HepG2 (cell line): ENCODE data around the gene TMEM221. TPM values are rescaled to one million over a fixed set of nuclear protein-coding genes. Genes with fewer than 3 reads are reported as not detected.

ENCODE experiments used
- ARNT2 ChIP-seq: sonication (generic); formaldehyde crosslinking; IDR thresholded peaks from 2 replicates; pipeline ENCODE4 v1.8.0; 2022; ENCODE audit warnings: mild to moderate bottlenecking, low read depth, missing genetic modification reagents, moderate library complexity
- ASH2L ChIP-seq: fragments of 300-600, 200-600 bp; sonication (generic); IDR thresholded peaks from 2 replicates; pipeline ENCODE4 v1.7.0; 2017; ENCODE audit warnings: low read depth, mild to moderate bottlenecking, moderate library complexity, mixed read lengths, low read length; ENCODE audit not compliant: insufficient read length
- CREM ChIP-seq, 2 experiments: sonication (generic) in 1 of 2; formaldehyde crosslinking in 1 of 2; IDR thresholded peaks; 2 replicates each; pipeline versions ENCODE4 v1.4.0 to v1.6.1; 2016 to 2020; ENCODE audit warnings: antibody characterized with exemption in 1 of 2, mild to moderate bottlenecking in 1 of 2, missing genetic modification reagents in 1 of 2
- DR1 ChIP-seq: sonication (generic); formaldehyde crosslinking; IDR thresholded peaks from 2 replicates; pipeline ENCODE4 v1.8.0; 2021; ENCODE audit warnings: mild to moderate bottlenecking, missing genetic modification reagents, inconsistent platforms
- GPN1 ChIP-seq: sonication (generic); formaldehyde crosslinking; IDR thresholded peaks from 2 replicates; pipeline ENCODE4 v1.5.1; 2020; ENCODE audit warnings: missing genetic modification reagents, borderline replicate concordance
- ISX ChIP-seq: sonication (generic); formaldehyde crosslinking; conservative IDR thresholded peaks from 2 replicates; pipeline ENCODE4 v1.5.0; 2020; ENCODE audit warnings: missing genetic modification reagents
- KLF15 ChIP-seq: sonication (generic); formaldehyde crosslinking; IDR thresholded peaks from 2 replicates; pipeline ENCODE4 v1.8.1; 2023; ENCODE audit warnings: borderline replicate concordance, mild to moderate bottlenecking, inconsistent platforms, missing genetic modification reagents, mixed read lengths
- LCORL ChIP-seq, 2 experiments: fragments of 450-650 bp in 1 of 2; sonication (generic) in 1 of 2; formaldehyde crosslinking in 1 of 2; IDR thresholded peaks; 2 replicates each; pipeline versions ENCODE4 v1.5.0 to v1.6.1; 2017 to 2020; ENCODE audit warnings: antibody characterized with exemption in 1 of 2, missing genetic modification reagents in 1 of 2
- MAFG ChIP-seq: sonication (generic); formaldehyde crosslinking; IDR thresholded peaks from 2 replicates; pipeline ENCODE4 v1.5.1; 2020; ENCODE audit warnings: mild to moderate bottlenecking, missing genetic modification reagents
- MAZ ChIP-seq, 2 experiments: sonication (generic) in 1 of 2; formaldehyde crosslinking in 1 of 2; IDR thresholded peaks; 2 replicates each; pipeline versions ENCODE4 v1.5.0 to v1.6.1; 2012 to 2020; ENCODE audit warnings: low read depth in 2 of 2, mild to moderate bottlenecking in 2 of 2, borderline replicate concordance in 1 of 2, improper control_type of control experiment in 1 of 2, low read length in 1 of 2, missing genetic modification reagents in 1 of 2, moderate library complexity in 1 of 2
- NFE2L2 ChIP-seq: fragments of 150-350 bp; IDR thresholded peaks from 2 replicates; pipeline ENCODE4 v1.6.1; 2014; ENCODE audit warnings: low read length
- RORA ChIP-seq: sonication (generic); formaldehyde crosslinking; IDR thresholded peaks from 2 replicates; pipeline ENCODE4 v1.5.0; 2020; ENCODE audit warnings: mild to moderate bottlenecking, missing genetic modification reagents, moderate library complexity
- SNAI1 ChIP-seq: sonication (generic); formaldehyde crosslinking; IDR thresholded peaks from 2 replicates; pipeline ENCODE4 v1.5.0; 2020; ENCODE audit warnings: mild to moderate bottlenecking, missing genetic modification reagents, borderline replicate concordance
- ZNF75D ChIP-seq: sonication (generic); formaldehyde crosslinking; IDR thresholded peaks from 2 replicates; pipeline ENCODE4 v1.8.1; 2023; ENCODE audit warnings: missing genetic modification reagents, mild to moderate bottlenecking, borderline replicate concordance
- polyA plus RNA-seq, 8 experiments: library from polyadenylated mRNA; depleted of rRNA in 3 of 8; stranded (reverse) in 7 of 8; unstranded in 1 of 8; fragments of >200 nt; fragmentation: Illumina TruSeq in 4 of 8; extraction: Trizol in 4 of 8; gene quantifications; 2 replicates each; pipeline versions ENCODE4 v1.2.1 to v1.2.3, GENCODE V29; 2011 to 2016; ENCODE audit warnings: low read depth in 4 of 8, missing spikeins in 1 of 8, mixed read lengths in 1 of 8; ENCODE audit not compliant: insufficient read depth in 1 of 8
- total RNA-seq, 5 experiments: library from RNA; depleted of rRNA; stranded (reverse); fragments of >200 nt; fragmentation: Illumina TruSeq; extraction: Trizol; gene quantifications; 2 replicates each; pipeline ENCODE4 v1.2.3, GENCODE V29; 2016; ENCODE audit warnings: low read depth in 1 of 5
- TF ChIP-seq, protein P1 (sequence below): IDR thresholded peaks from 2 replicates; pipeline ENCODE4 v1.6.1; 2012; ENCODE audit warnings: low read depth, low read length, improper control_type of control experiment
- TF ChIP-seq, protein P2 (sequence below): sonication (generic); formaldehyde crosslinking; IDR thresholded peaks from 2 replicates; pipeline ENCODE4 v1.9.0; 2022; ENCODE audit warnings: missing genetic modification reagents, mild to moderate bottlenecking, borderline replicate concordance
- TF ChIP-seq, protein P3 (sequence below): sonication (generic); formaldehyde crosslinking; IDR thresholded peaks from 2 replicates; pipeline ENCODE4 v1.4.0; 2020; ENCODE audit warnings: missing genetic modification reagents, low read depth, mild to moderate bottlenecking, borderline replicate concordance
- TF ChIP-seq, protein P4 (sequence below): sonication (generic); formaldehyde crosslinking; IDR thresholded peaks from 2 replicates; pipeline ENCODE4 v1.4.0; 2020; ENCODE audit warnings: missing genetic modification reagents

Gene TMEM221
- total and polyA plus RNA-seq, 2 of the 13 experiments (the other 11 are each of a cell fraction or from before 2014, with no cell fraction given): 0.33 to 0.77 TPM

DNA sequence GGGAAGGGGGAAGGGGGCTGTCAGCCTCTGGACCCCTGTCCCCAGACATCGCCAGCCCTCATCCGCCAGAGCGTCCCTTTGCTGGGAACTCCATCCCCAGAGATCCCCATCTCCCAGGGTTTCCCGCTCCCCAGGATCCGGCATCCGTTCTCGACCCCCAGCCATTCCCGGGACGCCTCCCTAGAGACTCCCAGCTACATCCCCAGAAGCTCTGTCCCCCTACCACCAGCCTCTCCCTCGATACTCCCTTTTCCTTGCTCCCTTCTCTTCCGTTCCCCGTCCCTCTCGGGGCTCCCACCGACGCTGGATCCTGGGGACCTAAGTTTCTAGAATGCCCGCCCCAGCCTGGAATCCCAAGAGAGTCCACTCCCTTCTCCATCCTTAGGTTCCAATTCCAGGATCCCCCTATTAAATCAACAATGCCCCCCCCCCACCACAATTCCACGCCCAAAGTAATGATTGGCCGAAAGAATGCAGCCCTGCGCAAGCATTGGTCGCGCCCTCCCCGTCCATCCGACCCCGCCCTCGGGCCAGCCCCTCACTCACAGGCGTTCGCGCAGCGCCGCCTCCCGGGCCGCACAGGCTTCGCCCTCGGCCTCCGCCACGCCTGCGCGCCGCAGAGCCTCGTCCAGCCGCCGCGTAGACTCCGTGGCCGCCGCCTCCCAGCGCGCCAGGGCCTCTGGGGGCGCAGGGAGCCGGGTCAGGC lies 57.6 kb downstream of the TMEM221 start (continued):
- TF ChIP-seq, protein P1, sequence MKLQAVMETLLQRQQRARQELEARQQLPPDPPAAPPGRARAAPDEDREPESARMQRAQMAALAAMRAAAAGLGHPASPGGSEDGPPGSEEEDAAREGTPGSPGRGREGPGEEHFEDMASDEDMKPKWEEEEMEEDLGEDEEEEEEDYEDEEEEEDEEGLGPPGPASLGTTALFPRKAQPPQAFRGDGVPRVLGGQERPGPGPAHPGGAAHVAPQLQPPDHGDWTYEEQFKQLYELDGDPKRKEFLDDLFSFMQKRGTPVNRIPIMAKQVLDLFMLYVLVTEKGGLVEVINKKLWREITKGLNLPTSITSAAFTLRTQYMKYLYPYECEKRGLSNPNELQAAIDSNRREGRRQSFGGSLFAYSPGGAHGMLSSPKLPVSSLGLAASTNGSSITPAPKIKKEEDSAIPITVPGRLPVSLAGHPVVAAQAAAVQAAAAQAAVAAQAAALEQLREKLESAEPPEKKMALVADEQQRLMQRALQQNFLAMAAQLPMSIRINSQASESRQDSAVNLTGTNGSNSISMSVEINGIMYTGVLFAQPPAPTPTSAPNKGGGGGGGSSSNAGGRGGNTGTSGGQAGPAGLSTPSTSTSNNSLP: peak; percentile 60; the same call in 1 of the 2 replicates
- TF ChIP-seq, protein P2, sequence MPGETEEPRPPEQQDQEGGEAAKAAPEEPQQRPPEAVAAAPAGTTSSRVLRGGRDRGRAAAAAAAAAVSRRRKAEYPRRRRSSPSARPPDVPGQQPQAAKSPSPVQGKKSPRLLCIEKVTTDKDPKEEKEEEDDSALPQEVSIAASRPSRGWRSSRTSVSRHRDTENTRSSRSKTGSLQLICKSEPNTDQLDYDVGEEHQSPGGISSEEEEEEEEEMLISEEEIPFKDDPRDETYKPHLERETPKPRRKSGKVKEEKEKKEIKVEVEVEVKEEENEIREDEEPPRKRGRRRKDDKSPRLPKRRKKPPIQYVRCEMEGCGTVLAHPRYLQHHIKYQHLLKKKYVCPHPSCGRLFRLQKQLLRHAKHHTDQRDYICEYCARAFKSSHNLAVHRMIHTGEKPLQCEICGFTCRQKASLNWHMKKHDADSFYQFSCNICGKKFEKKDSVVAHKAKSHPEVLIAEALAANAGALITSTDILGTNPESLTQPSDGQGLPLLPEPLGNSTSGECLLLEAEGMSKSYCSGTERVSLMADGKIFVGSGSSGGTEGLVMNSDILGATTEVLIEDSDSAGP: 0 out of 2 replicates have a peak, but pooled peaks have one; percentile 62
- TF ChIP-seq, protein P3, sequence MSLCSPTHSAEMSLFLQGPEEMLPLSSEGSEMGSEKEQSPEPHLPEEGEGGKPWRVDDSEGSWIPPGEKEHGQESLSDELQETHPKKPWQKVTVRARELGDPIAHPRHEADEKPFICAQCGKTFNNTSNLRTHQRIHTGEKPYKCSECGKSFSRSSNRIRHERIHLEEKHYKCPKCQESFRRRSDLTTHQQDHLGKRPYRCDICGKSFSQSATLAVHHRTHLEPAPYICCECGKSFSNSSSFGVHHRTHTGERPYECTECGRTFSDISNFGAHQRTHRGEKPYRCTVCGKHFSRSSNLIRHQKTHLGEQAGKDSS (CRISPR knock-in tag): no peak
- TF ChIP-seq MAFG (CRISPR knock-in tag): no peak
- no peak for TF ChIP-seq LCORL (IDR thresholded peaks at IDR 0.05)
- TF ChIP-seq LCORL (CRISPR knock-in tag; IDR thresholded peaks at IDR 0.05): peak; percentile 32; the same call in 1 of the 2 replicates
- TF ChIP-seq ARNT2: 0 out of 2 replicates have a peak, but pooled peaks have one; percentile 43
- no peak for TF ChIP-seq GPN1 (CRISPR knock-in tag)
- TF ChIP-seq MAZ (IDR thresholded peaks at IDR 0.05; ENCODE audit: borderline replicate concordance, low read depth, low read length): peak; percentile 86
- peak; percentile 66 for TF ChIP-seq MAZ (CRISPR knock-in tag; IDR thresholded peaks at IDR 0.05; ENCODE audit: low read depth)
- no peak for TF ChIP-seq ASH2L
- TF ChIP-seq RORA: no peak
- TF ChIP-seq KLF15 (CRISPR knock-in tag): no peak
- TF ChIP-seq ZNF75D (CRISPR knock-in tag): no peak
- TF ChIP-seq NFE2L2: no peak
- TF ChIP-seq DR1: peak; percentile 27; the same call in 1 of the 2 replicates
- no peak for TF ChIP-seq SNAI1 (CRISPR knock-in tag)
- TF ChIP-seq ISX (CRISPR knock-in tag): no peak
- peak; percentile 32; the same call in 1 of the 2 replicates for TF ChIP-seq CREM (IDR thresholded peaks at IDR 0.05)
- no peak for TF ChIP-seq CREM (CRISPR knock-in tag; IDR thresholded peaks at IDR 0.05)
- TF ChIP-seq, protein P4, sequence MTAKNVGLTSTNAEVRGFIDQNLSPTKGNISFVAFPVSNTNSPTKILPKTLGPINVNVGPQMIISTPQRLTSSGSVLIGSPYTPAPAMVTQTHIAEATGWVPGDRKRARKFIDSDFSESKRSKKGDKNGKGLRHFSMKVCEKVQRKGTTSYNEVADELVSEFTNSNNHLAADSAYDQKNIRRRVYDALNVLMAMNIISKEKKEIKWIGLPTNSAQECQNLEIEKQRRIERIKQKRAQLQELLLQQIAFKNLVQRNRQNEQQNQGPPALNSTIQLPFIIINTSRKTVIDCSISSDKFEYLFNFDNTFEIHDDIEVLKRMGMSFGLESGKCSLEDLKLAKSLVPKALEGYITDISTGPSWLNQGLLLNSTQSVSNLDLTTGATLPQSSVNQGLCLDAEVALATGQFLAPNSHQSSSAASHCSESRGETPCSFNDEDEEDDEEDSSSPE: peak; percentile 61; the same call in 1 of the 2 replicates
